ENCODE measurements around the gene NR1D2.
A peak's percentile ranks its signal among the peaks of the same experiment; 100 is the strongest.

NR1D2 gene

GRCh38 chr3:23940775-23941174, 4.3 kb upstream of the NR1D2 start:
- no peak for TF ChIP-seq POLR2AphosphoS5 (IDR thresholded peaks at IDR 0.05; ENCODE audit: borderline replicate concordance, low read depth, low read length)
- H3K4me3 ChIP-seq = no peak overlapping the region
- no peak for DNase-seq (ENCODE audit: low read depth, low spot score)
- no peaks in the 10 kb centered on the region for H3K36me3 ChIP-seq (ENCODE audit: insufficient read depth, low read length)
- H3K27ac ChIP-seq = no peak overlapping the region
- no peaks in the 10 kb centered on the region for H3K9me3 ChIP-seq (ENCODE audit: low read depth, low read length)
- H3K9ac ChIP-seq (ENCODE audit: insufficient read length) = no peak overlapping the region

- DNase-seq (ENCODE audit: low read depth, low spot score) = no peak
- TF ChIP-seq FOXP2 (optimal IDR thresholded peaks at IDR 0.05; ENCODE audit: control extremely low read depth, extremely low read length, insufficient read depth) (no peak), EZH2 (IDR thresholded peaks at IDR 0.05) (no peak), POLR2AphosphoS5 (IDR thresholded peaks at IDR 0.05; ENCODE audit: borderline replicate concordance, low read depth, low read length) (no peak)
- Histone ChIP-seq H3K4me3 (no peak overlapping the region), H3K9ac (ENCODE audit: insufficient read length) (no peak overlapping the region), H3K27ac (no peak overlapping the region), H3K36me3 (ENCODE audit: insufficient read depth, low read length) (no peaks in the 10 kb centered on the region), H3K9me3 (ENCODE audit: low read depth, low read length) (no peaks in the 10 kb centered on the region)
Measured at GRCh38 chr3:23941440-23941839, 3.6 kb upstream of the NR1D2 start.

GRCh38 chr3:23942546-23942945, 2.5 kb upstream of the NR1D2 start:
- Histone ChIP-seq H3K27ac (no peak overlapping the region), H3K36me3 (ENCODE audit: insufficient read depth, low read length) (no peaks in the 10 kb centered on the region), H3K9ac (ENCODE audit: insufficient read length) (no peak overlapping the region), H3K9me3 (ENCODE audit: low read depth, low read length) (no peaks in the 10 kb centered on the region), H3K4me3 (no peak overlapping the region)
- no peak for TF ChIP-seq FOXP2 (optimal IDR thresholded peaks at IDR 0.05; ENCODE audit: control extremely low read depth, extremely low read length, insufficient read depth)
- no peak for TF ChIP-seq POLR2AphosphoS5 (IDR thresholded peaks at IDR 0.05; ENCODE audit: borderline replicate concordance, low read depth, low read length)
- TF ChIP-seq EZH2 (IDR thresholded peaks at IDR 0.05) = no peak
- no peak for DNase-seq (ENCODE audit: low read depth, low spot score)

- Histone ChIP-seq H3K36me3 (ENCODE audit: insufficient read depth, low read length) (no peaks in the 10 kb centered on the region), H3K9ac (ENCODE audit: insufficient read length) (no peak overlapping the region), H3K4me3 (peak overlapping the region; percentile 81), H3K9me3 (ENCODE audit: low read depth, low read length) (no peaks in the 10 kb centered on the region), H3K27ac (no peak overlapping the region)
- no peak for DNase-seq (ENCODE audit: low read depth, low spot score)
- TF ChIP-seq POLR2AphosphoS5 (IDR thresholded peaks at IDR 0.05; ENCODE audit: borderline replicate concordance, low read depth, low read length) = no peak
- TF ChIP-seq EZH2 (IDR thresholded peaks at IDR 0.05) = no peak
- TF ChIP-seq FOXP2 (optimal IDR thresholded peaks at IDR 0.05; ENCODE audit: control extremely low read depth, extremely low read length, insufficient read depth) = no peak
Measured at GRCh38 chr3:23944007-23944783, 891 bp upstream of the NR1D2 start.

GRCh38 chr3:23945663-23945912, 502 bp downstream of the NR1D2 start:
- TF ChIP-seq FOXP2 (optimal IDR thresholded peaks at IDR 0.05; ENCODE audit: control extremely low read depth, extremely low read length, insufficient read depth) (no peak), EZH2 (IDR thresholded peaks at IDR 0.05) (no peak), POLR2AphosphoS5 (IDR thresholded peaks at IDR 0.05; ENCODE audit: borderline replicate concordance, low read depth, low read length) (no peak)
- no peak for DNase-seq (ENCODE audit: low read depth, low spot score)
- Histone ChIP-seq H3K9me3 (ENCODE audit: low read depth, low read length) (no peaks in the 10 kb centered on the region), H3K36me3 (ENCODE audit: insufficient read depth, low read length) (no peaks in the 10 kb centered on the region), H3K27ac (no peak overlapping the region), H3K4me3 (peak overlapping the region; percentile 81), H3K9ac (ENCODE audit: insufficient read length) (no peak overlapping the region)

GRCh38 chr3:23945913-23946687, 1.0 kb downstream of the NR1D2 start:
- H3K36me3 ChIP-seq (ENCODE audit: insufficient read depth, low read length) = no peaks in the 10 kb centered on the region
- no peak overlapping the region for H3K27ac ChIP-seq

GRCh38 chr3:23948761-23949160, 3.7 kb downstream of the NR1D2 start:
- no peaks in the 10 kb centered on the region for H3K36me3 ChIP-seq (ENCODE audit: insufficient read depth, low read length)
- no peak for DNase-seq (ENCODE audit: low read depth, low spot score)
- no peak overlapping the region for H3K4me3 ChIP-seq
- TF ChIP-seq POLR2AphosphoS5 (IDR thresholded peaks at IDR 0.05; ENCODE audit: borderline replicate concordance, low read depth, low read length) = no peak
- no peak for TF ChIP-seq EZH2 (IDR thresholded peaks at IDR 0.05)
- no peak for TF ChIP-seq FOXP2 (optimal IDR thresholded peaks at IDR 0.05; ENCODE audit: control extremely low read depth, extremely low read length, insufficient read depth)
- H3K9me3 ChIP-seq (ENCODE audit: low read depth, low read length) = no peaks in the 10 kb centered on the region
- H3K9ac ChIP-seq (ENCODE audit: insufficient read length) = no peak overlapping the region
- H3K27ac ChIP-seq = no peak overlapping the region

More at GRCh38 chr3:23945913-23946687, 1.0 kb downstream of the NR1D2 start:
- DNase-seq (ENCODE audit: low read depth, low spot score) = no peak
- Histone ChIP-seq H3K9ac (ENCODE audit: insufficient read length) (peak overlapping the region; percentile 70), H3K9me3 (ENCODE audit: low read depth, low read length) (no peaks in the 10 kb centered on the region), H3K4me3 (peak overlapping the region; percentile 81)
- TF ChIP-seq FOXP2 (optimal IDR thresholded peaks at IDR 0.05; ENCODE audit: control extremely low read depth, extremely low read length, insufficient read depth) = no peak
- peak; percentile 72 for TF ChIP-seq POLR2AphosphoS5 (IDR thresholded peaks at IDR 0.05; ENCODE audit: borderline replicate concordance, low read depth, low read length)
- no peak for TF ChIP-seq EZH2 (IDR thresholded peaks at IDR 0.05)

- no peak overlapping the region for H3K27ac ChIP-seq
- H3K4me3 ChIP-seq = no peak overlapping the region
Measured at GRCh38 chr3:23949784-23950183, 4.7 kb downstream of the NR1D2 start.

More at GRCh38 chr3:23949784-23950183, 4.7 kb downstream of the NR1D2 start:
- DNase-seq (ENCODE audit: low read depth, low spot score) = no peak
- Histone ChIP-seq H3K9me3 (ENCODE audit: low read depth, low read length) (no peaks in the 10 kb centered on the region), H3K36me3 (ENCODE audit: insufficient read depth, low read length) (no peaks in the 10 kb centered on the region), H3K9ac (ENCODE audit: insufficient read length) (no peak overlapping the region)
- no peak for TF ChIP-seq POLR2AphosphoS5 (IDR thresholded peaks at IDR 0.05; ENCODE audit: borderline replicate concordance, low read depth, low read length)
- no peak for TF ChIP-seq FOXP2 (optimal IDR thresholded peaks at IDR 0.05; ENCODE audit: control extremely low read depth, extremely low read length, insufficient read depth)
- TF ChIP-seq EZH2 (IDR thresholded peaks at IDR 0.05) = no peak

Data from SK-N-MC (cell line).